Stimulated activated CD8-positive, alpha-beta memory T cell treated with anti-CD3 and anti-CD28 coated beads, Interleukin-4, amount 100 ng/mL, for 48 hours (primary cell): ENCODE results near the gene TBC1D14.

ENCODE experiments used
- DNase-seq: peaks from one replicate; pipeline ENCODE4 v3.0.0-alpha.2; 2020

TBC1D14 gene

DNA sequence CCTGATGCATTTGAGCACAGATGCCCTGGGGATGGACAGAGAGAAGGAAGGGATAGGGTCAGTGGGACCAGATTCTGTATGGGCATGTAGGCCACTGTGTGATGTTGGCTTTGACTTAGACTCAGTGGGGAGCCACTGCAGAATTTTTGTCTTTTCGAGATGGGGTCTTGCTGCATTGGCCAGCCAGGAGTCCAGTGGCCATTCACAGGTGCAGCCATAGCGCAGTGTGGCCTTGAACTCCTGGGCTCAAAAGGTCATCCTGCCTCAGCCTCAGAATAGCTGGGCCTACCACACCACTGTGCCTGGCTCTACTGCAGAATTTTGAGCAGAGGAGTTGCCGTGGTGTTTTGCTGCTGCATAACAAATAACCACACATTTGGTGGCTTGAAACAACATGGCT is 22.8 kb downstream of the TBC1D14 start:
- DNase-seq = no peak

GRCh38 chr4:6932918-6933317 is 23.3 kb downstream of the TBC1D14 start:
- DNase-seq = no peak

DNA sequence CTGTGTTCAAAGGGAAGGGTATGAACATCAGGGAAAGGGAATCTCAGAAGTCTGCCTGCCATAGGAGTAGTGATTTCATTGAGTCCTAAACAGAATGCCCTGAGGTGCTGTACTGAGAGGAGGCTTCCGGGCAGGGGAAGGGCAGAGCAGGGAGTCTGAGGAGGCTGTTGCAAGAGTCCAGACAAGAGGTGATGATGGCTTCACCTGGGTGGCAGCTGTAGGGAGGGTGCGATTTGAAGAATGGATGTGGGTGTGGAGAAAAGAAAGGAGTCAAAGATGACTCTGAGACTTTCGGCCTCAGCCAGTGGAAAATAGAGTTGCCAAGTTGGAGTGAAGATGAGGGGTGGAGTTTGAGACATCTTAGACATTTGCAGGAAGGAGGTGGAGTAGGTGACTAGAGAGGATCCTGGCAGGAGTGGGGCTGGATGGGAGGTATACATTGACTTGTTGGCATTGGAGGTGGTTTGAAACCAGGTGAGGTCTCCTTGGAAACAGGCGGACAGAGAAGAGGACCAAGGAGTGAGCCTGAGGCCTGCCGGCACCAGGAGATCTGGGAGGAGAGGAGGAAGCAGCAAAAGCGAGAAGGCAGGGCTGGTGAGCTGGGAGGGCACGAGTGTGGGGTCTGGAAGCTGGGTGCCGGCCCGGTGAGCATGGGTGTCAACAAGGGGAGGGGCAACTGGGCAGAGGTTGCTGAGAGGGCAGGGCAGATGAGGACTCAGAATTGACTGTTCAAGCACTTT is 24.2 kb downstream of the TBC1D14 start:
- no peak for DNase-seq

DNA sequence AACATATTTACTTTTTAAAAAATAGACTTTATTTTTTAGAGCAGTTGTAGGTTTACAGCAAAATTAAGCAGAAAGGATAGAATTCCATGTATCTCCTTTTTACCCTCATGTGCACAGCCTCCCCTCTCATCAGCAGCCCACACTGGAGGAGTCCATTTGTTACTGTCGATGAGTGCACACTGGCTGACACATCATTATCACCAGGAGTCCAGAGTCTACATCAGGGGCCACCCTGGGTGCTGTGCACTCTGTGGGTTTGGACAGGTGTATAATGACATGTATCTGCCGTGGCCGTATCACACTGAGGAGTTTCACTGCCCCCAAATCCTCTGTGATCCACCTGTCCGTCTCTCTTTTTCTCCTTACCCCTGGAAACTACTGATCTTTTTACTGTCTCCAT is 26.3 kb downstream of the TBC1D14 start:
- no peak for DNase-seq

GRCh38 chr4:6937201-6937600 is 27.6 kb downstream of the TBC1D14 start:
- DNase-seq = no peak

- no peak for DNase-seq
Measured at GRCh38 chr4:6937754-6938153, 28.1 kb downstream of the TBC1D14 start.

- DNase-seq = no peak
Measured at GRCh38 chr4:6938237-6938636, 28.6 kb downstream of the TBC1D14 start.

DNA sequence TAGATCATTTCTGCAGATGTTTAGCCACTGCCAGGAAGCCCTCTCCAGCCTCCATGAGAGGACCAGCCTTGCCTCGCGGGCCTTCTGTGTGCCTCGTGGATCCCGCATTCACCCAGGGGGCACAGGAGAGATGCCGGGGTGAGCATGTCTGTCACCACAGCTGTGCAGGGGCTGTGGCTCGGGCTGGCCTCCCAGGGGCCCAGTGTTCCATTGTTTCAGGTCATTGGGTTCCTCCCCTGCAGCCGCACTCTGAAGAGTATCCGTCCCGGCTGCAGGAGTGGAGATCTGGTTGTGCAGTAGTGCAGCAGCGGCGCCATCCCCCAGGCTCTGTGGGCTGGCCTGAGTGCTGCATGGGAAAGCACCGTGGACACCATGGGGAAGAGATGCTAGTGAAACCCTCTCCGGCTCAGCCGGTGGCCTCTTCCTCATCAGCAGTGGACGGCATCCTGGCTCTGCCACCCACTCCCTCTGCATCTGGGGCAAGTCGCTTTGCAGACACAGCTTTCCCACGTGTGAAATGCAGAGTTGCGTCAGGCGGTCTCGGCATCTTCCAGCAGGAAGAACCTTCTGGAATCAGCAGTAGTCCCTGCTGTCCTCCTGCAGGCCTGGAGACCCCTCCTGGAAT is 29.1 kb downstream of the TBC1D14 start:
- DNase-seq = no peak

GRCh38 chr4:6939761-6940743 is 30.4 kb downstream of the TBC1D14 start:
- no peak for DNase-seq

GRCh38 chr4:6940744-6941137 is 31.1 kb downstream of the TBC1D14 start:
- no peak for DNase-seq

- DNase-seq = no peak
Measured at GRCh38 chr4:6941796-6942195, 32.2 kb downstream of the TBC1D14 start.

DNA sequence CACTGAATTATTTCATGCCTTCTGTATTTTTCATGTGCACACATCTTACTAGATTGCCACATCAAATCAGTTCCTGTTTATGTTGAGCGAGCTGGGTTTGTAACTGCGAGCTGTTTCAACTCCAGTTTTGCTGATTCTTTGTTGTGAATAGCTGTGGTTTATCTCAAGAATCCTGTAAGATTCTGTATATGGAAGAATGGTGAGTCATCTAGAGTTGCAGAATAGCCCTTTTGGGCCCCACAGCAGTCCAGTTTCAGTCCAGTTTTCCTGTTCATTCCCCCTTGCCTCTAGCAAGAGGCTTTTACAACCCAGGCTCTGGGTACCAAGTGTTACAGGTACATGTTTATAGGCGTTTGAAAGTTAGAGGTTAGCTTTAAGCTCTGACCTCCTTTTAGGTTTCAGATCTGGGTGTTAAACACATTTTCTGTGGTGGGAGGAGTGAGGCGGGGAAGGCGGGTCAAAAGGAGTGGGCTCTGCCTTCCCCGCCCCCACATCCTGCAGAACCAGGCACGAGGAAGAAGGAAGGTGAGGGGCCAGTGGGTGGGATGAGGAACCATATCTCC is 32.7 kb downstream of the TBC1D14 start:
- peak; percentile 44 for DNase-seq

DNA sequence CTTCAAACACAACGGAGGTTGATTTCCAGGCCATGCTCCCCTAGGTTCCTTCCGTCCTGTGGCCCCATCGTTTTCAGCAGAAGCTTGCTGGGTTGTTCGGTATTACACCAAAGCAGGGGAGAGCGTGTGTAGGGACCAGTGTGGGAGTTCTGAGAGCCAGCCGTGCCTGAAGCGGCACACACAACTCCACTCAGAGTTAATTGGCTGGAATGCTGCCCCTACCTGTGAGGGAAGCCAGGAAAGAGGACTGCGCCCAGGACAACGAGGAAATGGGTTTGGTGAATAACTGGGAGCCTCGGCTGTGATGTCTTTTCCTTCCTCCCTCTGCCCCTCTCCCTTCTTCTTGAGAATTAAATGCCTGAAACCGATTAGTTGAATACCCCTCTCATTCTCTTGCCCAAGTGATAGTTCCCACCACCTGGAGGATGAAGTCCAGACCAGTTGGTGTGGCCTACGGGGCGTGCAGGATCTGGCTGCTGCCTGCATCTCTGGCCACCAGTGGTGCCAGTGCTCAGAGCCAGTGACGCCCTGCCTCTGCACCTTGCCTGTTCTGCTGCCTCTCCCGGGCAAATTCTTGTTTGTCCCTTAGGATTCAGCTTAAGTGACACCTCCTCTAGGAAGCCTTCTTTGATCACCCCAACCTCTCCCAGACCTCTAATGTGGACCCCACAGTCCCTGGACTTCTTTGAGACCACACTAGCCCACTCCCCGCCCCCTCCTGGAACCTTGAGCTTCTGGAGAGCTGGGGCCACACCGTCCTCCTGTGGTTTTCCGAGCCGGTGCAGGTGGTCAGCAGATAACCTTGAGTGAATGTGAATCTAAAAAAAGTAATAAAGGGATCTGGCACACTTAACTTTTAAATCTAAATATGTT is 33.6 kb downstream of the TBC1D14 start:
- DNase-seq = no peak

- no peak for DNase-seq
Measured at GRCh38 chr4:6943885-6944225, 34.2 kb downstream of the TBC1D14 start.

- no peak for DNase-seq
Measured at GRCh38 chr4:6944301-6945051, 34.9 kb downstream of the TBC1D14 start.

DNA sequence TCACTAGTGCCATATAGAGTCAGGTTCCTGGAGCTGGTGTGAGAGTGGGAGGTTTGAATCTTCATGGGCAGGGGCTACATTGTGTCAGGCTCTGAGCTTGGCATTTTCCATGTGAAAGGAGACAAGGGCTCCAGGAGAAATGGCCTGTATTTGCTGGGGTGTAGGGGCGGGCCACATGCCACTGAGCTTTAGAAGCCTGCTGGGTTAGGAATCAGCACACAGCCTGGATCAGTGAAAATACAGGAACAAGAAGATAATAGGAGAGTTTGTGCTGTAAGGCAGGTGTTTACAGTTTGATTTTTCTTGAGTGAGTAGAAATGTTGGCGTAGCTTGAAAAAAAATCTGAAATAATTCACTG is 35.4 kb downstream of the TBC1D14 start:
- no peak for DNase-seq

- no peak for DNase-seq
Measured at GRCh38 chr4:6946497-6946896, 36.9 kb downstream of the TBC1D14 start.

DNA sequence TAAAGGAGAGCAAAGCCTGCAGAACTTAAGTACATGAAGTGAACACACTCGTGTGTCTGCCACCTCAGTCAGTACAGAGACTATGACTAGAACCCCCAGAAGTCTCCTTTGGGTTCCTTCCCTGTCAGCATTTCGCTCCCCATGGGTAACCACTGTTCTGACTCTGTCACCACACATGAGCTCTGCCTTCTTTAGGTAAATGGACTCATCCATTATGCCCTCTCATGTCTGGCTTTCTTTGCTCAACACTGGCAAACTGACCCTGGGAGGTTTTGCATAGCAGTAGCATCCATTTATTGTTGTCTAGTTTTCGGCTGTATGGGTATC is 38.5 kb downstream of the TBC1D14 start:
- DNase-seq = no peak

DNA sequence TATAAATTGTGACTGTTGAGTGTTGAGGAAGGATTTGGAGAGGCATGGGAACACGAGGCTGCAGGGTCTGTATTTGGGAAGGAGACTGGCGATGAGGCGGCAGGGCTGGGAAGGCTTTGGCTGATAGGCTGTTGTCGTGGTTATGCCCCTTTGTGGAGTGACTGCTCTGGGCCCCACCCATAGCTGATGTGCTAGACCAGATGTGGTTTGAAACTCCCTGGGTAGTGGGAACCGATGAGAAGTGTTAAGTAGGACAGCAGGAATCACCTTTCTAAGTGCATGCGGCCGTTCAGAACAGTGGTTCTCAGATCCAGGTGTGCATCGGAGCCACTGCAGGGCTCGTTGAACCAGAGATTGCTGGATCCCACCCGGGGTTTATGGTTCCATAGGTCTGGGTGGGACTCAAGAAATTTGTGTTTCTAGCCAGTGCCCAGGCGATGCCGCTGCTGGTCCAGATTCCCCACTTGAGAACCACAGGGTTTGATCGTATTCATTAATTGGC is 42.3 kb downstream of the TBC1D14 start:
- DNase-seq = no peak

DNA sequence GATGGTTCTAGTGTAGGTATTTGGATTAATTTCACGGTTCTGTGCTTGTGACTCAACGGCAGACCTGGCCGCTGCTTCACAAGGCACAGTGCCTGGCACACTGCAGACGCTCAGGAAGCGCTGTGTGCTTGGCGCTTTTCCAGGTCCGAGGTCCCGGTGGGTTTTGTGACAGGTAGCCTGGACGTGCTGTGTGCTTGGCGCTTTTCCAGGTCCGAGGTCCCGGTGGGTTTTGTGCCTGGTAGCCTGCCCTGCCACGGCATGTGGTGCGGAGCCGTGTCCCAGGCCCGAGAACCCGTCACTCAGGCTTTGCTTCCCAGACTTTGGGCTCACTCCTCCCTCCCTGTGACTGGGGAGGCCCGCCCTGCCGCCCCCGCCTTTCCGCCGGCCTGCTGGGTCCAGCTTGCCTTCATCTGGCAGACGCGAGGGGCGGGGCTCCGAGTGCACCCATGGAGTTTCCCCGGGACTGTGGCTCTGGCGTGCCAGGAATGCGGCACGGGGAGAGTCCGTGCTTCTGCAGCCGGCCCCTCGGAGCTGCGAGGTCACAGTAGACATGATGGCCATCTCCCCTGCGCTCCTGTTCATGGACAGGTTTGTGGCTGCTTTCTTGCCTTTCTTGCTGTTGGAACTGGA is 44.2 kb downstream of the TBC1D14 start:
- no peak for DNase-seq

- DNase-seq = no peak
Measured at GRCh38 chr4:6955261-6955911, 45.8 kb downstream of the TBC1D14 start.
